Measurements from ENCODE around the gene NKTR.

DNA sequence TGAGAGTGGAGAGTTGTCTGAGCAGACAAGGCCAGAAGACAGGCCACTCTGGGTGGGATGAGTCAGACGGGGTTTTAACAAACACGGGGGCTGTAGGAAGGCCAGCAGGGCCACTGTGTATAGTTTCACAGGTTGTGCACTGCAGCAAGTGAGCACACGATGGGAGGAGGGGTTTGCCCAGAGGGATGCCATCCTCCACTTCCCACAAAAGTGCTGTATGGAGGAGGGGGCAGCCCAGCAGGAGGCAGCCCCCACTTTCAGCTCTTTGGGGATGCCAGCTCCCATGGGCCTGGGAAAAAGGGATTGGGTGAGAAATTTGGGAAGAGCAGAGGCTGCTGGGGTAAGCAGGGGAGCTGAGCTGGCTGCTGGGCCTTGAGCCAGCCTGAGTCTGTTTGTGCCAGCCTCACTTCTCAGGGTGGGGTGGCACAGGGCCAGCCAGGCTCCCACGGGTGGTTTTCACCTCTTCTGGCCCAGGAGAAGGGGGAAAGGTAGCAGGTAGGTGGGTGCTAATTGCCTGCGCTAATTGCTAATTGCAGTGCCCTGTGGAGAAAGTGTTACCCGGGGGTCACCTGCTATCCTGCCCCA is 59.7 kb downstream of the NKTR start:
- no peak for TF ChIP-seq CTCF (conservative IDR thresholded peaks at IDR 0.05; ENCODE audit: low read depth, low read length)
- no peak for TF ChIP-seq EZH2 (IDR thresholded peaks at IDR 0.05; ENCODE audit: borderline replicate concordance, low read depth, low read length, poor library complexity, severe bottlenecking)

Data from A673 (cell line).